ENCODE data around the gene SRSF2. TPM values are rescaled to one million over a fixed set of nuclear protein-coding genes. Genes with fewer than 3 reads are reported as not detected.

The SRSF2 gene
- total and polyA plus RNA-seq, 9 of the 15 experiments (the other 6 are each of a cell fraction or from before 2014, with no cell fraction given): 161 to 583 (median 393) TPM

GRCh38 chr17:76737676-76738467 is 741 bp upstream of the SRSF2 start, which contains the start of gene MFSD11 (continued):
- TF ChIP-seq, protein P1, sequence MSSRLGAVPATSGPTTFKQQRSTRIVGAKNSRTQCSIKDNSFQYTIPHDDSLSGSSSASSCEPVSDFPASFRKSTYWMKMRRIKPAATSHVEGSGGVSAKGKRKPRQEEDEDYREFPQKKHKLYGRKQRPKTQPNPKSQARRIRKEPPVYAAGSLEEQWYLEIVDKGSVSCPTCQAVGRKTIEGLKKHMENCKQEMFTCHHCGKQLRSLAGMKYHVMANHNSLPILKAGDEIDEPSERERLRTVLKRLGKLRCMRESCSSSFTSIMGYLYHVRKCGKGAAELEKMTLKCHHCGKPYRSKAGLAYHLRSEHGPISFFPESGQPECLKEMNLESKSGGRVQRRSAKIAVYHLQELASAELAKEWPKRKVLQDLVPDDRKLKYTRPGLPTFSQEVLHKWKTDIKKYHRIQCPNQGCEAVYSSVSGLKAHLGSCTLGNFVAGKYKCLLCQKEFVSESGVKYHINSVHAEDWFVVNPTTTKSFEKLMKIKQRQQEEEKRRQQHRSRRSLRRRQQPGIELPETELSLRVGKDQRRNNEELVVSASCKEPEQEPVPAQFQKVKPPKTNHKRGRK (tag; IDR thresholded peaks at IDR 0.05): peak; percentile 37; the same call in 1 of the 2 replicates
- TF ChIP-seq CBFA2T3 (IDR thresholded peaks at IDR 0.05) (peak; percentile 24; the same call in 1 of the 2 replicates), BCLAF1 (IDR thresholded peaks at IDR 0.05; ENCODE audit: borderline replicate concordance in 1 of 2, control insufficient read depth in 1 of 2, low read depth in 2 of 2, low read length in 1 of 2) (no peak), KAT7 (CRISPR knock-in tag; IDR thresholded peaks at IDR 0.05; ENCODE audit: borderline replicate concordance) (peak; percentile 93; the same call in 1 of the 2 replicates), DACH1 (IDR thresholded peaks at IDR 0.05; ENCODE audit: partially characterized antibody) (peak; percentile 37), RFX5 (IDR thresholded peaks at IDR 0.05; ENCODE audit: low read depth, low read length) (no peak), PRMT5 (CRISPR knock-in tag; IDR thresholded peaks at IDR 0.05) (no peak), HMGN3 (IDR thresholded peaks at IDR 0.05; ENCODE audit: borderline replicate concordance, extremely low read depth, insufficient read length, low read depth, low read length) (peak; percentile 87), KDM5B (IDR thresholded peaks at IDR 0.05; ENCODE audit: insufficient replicate concordance, low read depth, low read length) (peak; percentile 58), POLR2B (IDR thresholded peaks at IDR 0.05; ENCODE audit: low read depth, partially characterized antibody) (peak; percentile 18), ZNF175 (CRISPR knock-in tag; IDR thresholded peaks at IDR 0.05; ENCODE audit: low read depth) (no peak), SNRNP70 (optimal IDR thresholded peaks at IDR 0.05; ENCODE audit: low read depth, low read length) (no peak), PKNOX1 (IDR thresholded peaks at IDR 0.05) (peak; percentile 64)
- TF ChIP-seq, protein P2, sequence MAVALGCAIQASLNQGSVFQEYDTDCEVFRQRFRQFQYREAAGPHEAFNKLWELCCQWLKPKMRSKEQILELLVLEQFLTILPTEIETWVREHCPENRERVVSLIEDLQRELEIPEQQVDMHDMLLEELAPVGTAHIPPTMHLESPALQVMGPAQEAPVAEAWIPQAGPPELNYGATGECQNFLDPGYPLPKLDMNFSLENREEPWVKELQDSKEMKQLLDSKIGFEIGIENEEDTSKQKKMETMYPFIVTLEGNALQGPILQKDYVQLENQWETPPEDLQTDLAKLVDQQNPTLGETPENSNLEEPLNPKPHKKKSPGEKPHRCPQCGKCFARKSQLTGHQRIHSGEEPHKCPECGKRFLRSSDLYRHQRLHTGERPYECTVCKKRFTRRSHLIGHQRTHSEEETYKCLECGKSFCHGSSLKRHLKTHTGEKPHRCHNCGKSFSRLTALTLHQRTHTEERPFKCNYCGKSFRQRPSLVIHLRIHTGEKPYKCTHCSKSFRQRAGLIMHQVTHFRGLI (CRISPR knock-in tag; IDR thresholded peaks at IDR 0.05): 0 out of 2 replicates have a peak, but pooled peaks have one; percentile 22

Data from K562 (cell line).